Ishikawa (cell line): ENCODE results near the gene BPIFB4.

Source experiments
- CREB1 ChIP-seq: IDR thresholded peaks from 2 replicates; pipeline ENCODE4 v1.6.1; 2012; ENCODE audit warnings: low read depth
- EGR1 ChIP-seq: IDR thresholded peaks from 2 replicates; pipeline ENCODE4 v1.6.1; 2012
- EP300 ChIP-seq: IDR thresholded peaks from 2 replicates; pipeline ENCODE4 v1.6.1; 2012; ENCODE audit warnings: borderline replicate concordance
- TCF12 ChIP-seq: IDR thresholded peaks from 2 replicates; pipeline ENCODE4 v1.6.1; 2012; ENCODE audit warnings: low read depth
- TEAD4 ChIP-seq: IDR thresholded peaks from 2 replicates; pipeline ENCODE4 v1.6.1; 2012
- TF ChIP-seq, protein P1 (sequence below): IDR thresholded peaks from 2 replicates; pipeline ENCODE4 v1.6.1; 2012

DNA sequence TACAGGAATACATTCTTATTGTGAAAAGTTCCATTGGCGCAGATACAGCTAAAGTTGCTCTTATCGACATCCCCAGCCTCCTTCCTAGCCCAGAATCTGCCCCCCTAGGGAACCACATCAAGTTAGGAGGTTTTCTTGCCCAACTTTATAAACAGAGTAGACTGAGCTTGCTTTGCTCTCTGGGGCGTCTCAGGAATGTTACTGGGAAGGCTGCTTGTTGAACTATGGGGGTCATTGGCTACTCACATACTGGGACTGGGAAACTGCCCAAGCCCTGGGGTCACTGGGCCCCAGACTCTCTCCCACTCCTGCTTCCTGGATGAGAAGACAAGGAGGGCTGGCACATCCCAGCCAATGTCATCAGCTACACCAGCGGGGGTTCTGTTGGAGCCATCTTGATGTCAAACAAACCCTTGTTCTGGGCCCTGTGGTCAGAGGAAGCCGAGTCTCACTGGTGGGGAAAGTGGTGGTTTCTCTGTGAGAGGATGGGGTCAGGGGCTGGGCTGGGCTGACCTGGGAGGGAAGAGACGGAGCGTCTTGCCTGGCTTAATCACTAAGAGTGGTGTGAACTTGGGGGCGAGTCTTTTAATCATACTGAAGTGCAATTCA lies 26.0 kb downstream of the BPIFB4 start:
- no peak for TF ChIP-seq EGR1
- TF ChIP-seq EP300, result no peak
- no peak for TF ChIP-seq TCF12
- TF ChIP-seq TEAD4, result no peak
- TF ChIP-seq, protein P1, sequence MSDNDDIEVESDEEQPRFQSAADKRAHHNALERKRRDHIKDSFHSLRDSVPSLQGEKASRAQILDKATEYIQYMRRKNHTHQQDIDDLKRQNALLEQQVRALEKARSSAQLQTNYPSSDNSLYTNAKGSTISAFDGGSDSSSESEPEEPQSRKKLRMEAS, result no peak
- no peak for TF ChIP-seq CREB1
